GM13976 (cell line): ENCODE measurements around the gene SOD3.

Experiments
- DNase-seq: peaks from one replicate; pipeline ENCODE4 v3.0.0; 2012; ENCODE audit warnings: low spot score
- in situ Hi-C: fragments of 300-500 bp; cut with MboI; formaldehyde crosslinking; loops from one replicate; pipeline ENCODE4 v1.12.0; 2022; ENCODE audit warnings: low sequenced_read_pairs, mixed read lengths, inconsistent platforms; ENCODE audit not compliant: unreplicated experiment
- TF ChIP-seq, protein P1 (sequence below): IDR thresholded peaks from 2 replicates; pipeline ENCODE4 v1.5.1; 2012; ENCODE audit warnings: borderline replicate concordance, mild to moderate bottlenecking; ENCODE audit not compliant: insufficient read depth; ENCODE audit errors: extremely low read depth, missing control alignments, control extremely low read depth

Gene SOD3

GRCh38 chr4:24781999-24782745, 13.2 kb upstream of the SOD3 start:
- in situ Hi-C loops = no loop called here

GRCh38 chr4:24783506-24783905, 11.9 kb upstream of the SOD3 start:
- no peak for DNase-seq
- TF ChIP-seq, protein P1, sequence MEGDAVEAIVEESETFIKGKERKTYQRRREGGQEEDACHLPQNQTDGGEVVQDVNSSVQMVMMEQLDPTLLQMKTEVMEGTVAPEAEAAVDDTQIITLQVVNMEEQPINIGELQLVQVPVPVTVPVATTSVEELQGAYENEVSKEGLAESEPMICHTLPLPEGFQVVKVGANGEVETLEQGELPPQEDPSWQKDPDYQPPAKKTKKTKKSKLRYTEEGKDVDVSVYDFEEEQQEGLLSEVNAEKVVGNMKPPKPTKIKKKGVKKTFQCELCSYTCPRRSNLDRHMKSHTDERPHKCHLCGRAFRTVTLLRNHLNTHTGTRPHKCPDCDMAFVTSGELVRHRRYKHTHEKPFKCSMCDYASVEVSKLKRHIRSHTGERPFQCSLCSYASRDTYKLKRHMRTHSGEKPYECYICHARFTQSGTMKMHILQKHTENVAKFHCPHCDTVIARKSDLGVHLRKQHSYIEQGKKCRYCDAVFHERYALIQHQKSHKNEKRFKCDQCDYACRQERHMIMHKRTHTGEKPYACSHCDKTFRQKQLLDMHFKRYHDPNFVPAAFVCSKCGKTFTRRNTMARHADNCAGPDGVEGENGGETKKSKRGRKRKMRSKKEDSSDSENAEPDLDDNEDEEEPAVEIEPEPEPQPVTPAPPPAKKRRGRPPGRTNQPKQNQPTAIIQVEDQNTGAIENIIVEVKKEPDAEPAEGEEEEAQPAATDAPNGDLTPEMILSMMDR = no peak
- in situ Hi-C loops = no loop called here

More at GRCh38 chr4:24781999-24782745, 13.2 kb upstream of the SOD3 start:
- no peak for DNase-seq
- TF ChIP-seq, protein P1 = no peak

DNA sequence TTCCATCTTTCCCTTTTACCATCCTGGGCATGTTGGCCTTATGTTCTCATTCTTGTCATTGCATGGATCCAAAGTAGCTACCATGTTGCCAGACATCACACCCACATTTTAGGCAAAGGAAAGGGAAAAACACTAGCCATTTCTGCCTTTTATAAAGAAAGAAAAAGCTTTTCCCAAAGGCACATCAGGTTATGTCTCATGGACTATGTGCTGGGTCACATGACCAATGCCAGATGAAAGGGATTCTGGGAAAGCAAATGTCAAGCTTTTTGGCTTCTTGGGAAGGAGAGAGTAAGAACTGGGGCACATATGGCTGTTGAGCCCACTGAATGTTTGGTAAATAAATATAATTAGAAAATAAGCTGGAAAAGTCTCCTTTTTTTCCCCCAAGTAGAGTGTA, 4.3 kb upstream of the SOD3 start:
- no peak for DNase-seq
- TF ChIP-seq, protein P1 = no peak
- in situ Hi-C loops = no loop called here

GRCh38 chr4:24792552-24792951, 2.8 kb upstream of the SOD3 start:
- TF ChIP-seq, protein P1 = no peak
- in situ Hi-C loops = no loop called here
- no peak for DNase-seq

- in situ Hi-C loops = no loop called here
- TF ChIP-seq, protein P1 = no peak
- no peak for DNase-seq
Observed at GRCh38 chr4:24793219-24794005, 2.0 kb upstream of the SOD3 start.

GRCh38 chr4:24794051-24794450, 1.3 kb upstream of the SOD3 start:
- in situ Hi-C loops = no loop called here
- TF ChIP-seq, protein P1 = no peak
- DNase-seq = no peak
